NCI-H460 (cell line): ENCODE measurements around the gene TBC1D3B. TPM values are rescaled to one million over a fixed set of nuclear protein-coding genes. Genes with fewer than 3 reads are reported as not detected.
"Not testable (repeated sequence)": the region's sequence is repeated elsewhere in the genome, so short reads cannot be mapped to it uniquely, and the experiment has no call there.

ENCODE experiments used
- DNase-seq: peaks from one replicate; pipeline ENCODE4 v3.0.0-alpha.2; 2016; ENCODE audit warnings: low read depth; ENCODE audit errors: extremely low read depth
- total RNA-seq: library from RNA; depleted of rRNA; stranded (reverse); fragments of >200 nt; shearing (Covaris generic); gene quantifications from 2 replicates; pipeline ENCODE4 v1.2.3, GENCODE V29; 2014; rRNA removed

TBC1D3B gene
- total RNA-seq, 1 experiment from 2014 or later: 0.97 TPM

GRCh38 chr17:36131931-36132330, 44.5 kb downstream of the TBC1D3B start:
- DNase-seq: no peak

GRCh38 chr17:36131421-36131820, 45.0 kb downstream of the TBC1D3B start:
- no peak for DNase-seq

GRCh38 chr17:36130346-36130745, 46.1 kb downstream of the TBC1D3B start:
- DNase-seq: no peak

- DNase-seq: no peak
These were observed 46.8 kb downstream of the TBC1D3B start for GRCh38 chr17:36129616-36130015.

- no peak for DNase-seq
These were observed 47.9 kb downstream of the TBC1D3B start for GRCh38 chr17:36128411-36128978.

- no peak for DNase-seq
These were observed 48.5 kb downstream of the TBC1D3B start for GRCh38 chr17:36127911-36128310.

GRCh38 chr17:36127199-36127893, 49.1 kb downstream of the TBC1D3B start:
- no peak for DNase-seq

GRCh38 chr17:36124879-36125824, 51.3 kb downstream of the TBC1D3B start:
- no peak for DNase-seq

- DNase-seq: no peak
These were observed 53.0 kb downstream of the TBC1D3B start for GRCh38 chr17:36123431-36123830.

- not testable (repeated sequence) for DNase-seq
These were observed 55.3 kb downstream of the TBC1D3B start for GRCh38 chr17:36121099-36121498.

GRCh38 chr17:36120221-36120620, 56.2 kb downstream of the TBC1D3B start:
- DNase-seq: no peak

- DNase-seq: no peak
These were observed 57.7 kb downstream of the TBC1D3B start for GRCh38 chr17:36118477-36119353.

- no peak for DNase-seq
These were observed 58.7 kb downstream of the TBC1D3B start for GRCh38 chr17:36117505-36118382.

Other genes starting within 250 kb of the TBC1D3B start
- 3.2 and 5.2 TPM in 2 replicates for gene RDM1, start 245.9 kb downstream of the TBC1D3B start, total RNA-seq
- not detected in 2 replicates for gene LYZL6, start 232.9 kb downstream of the TBC1D3B start, total RNA-seq
- gene CCL16, start 195.1 kb downstream of the TBC1D3B start, total RNA-seq: not detected in 2 replicates
- gene CCL14, start 189.9 kb downstream of the TBC1D3B start, total RNA-seq: not detected in 2 replicates
- not detected in 2 replicates for gene CCL15, start 175.1 kb downstream of the TBC1D3B start, total RNA-seq
- not detected in 2 replicates for gene CCL23, start 158.7 kb downstream of the TBC1D3B start, total RNA-seq
- gene CCL18, start 112.4 kb downstream of the TBC1D3B start, total RNA-seq: not detected in 2 replicates
- gene CCL3, start 86.5 kb downstream of the TBC1D3B start, total RNA-seq: not detected in 2 replicates
- gene CCL4, start 72.8 kb downstream of the TBC1D3B start, total RNA-seq: not detected in 2 replicates
- gene CCL3L1, start 20.1 kb upstream of the TBC1D3B start, total RNA-seq: not detected in 2 replicates
- gene CCL4L2, start 34.4 kb upstream of the TBC1D3B start, total RNA-seq: not detected in 2 replicates
- gene TBC1D3I, start 87.9 kb upstream of the TBC1D3B start, total RNA-seq: not detected in 2 replicates
- gene TBC1D3G, start 147.2 kb upstream of the TBC1D3B start, total RNA-seq: not detected in 2 replicates
- gene TBC1D3H, start 211.8 kb upstream of the TBC1D3B start, total RNA-seq: not detected in 2 replicates